Measurements from ENCODE around the gene PTPRK. TPM values are rescaled to one million over a fixed set of nuclear protein-coding genes. Genes with fewer than 3 reads are reported as not detected.

Gene PTPRK
- total and polyA plus RNA-seq, 2 experiments from 2014 or later = 26.9 to 56.4 TPM

DNA sequence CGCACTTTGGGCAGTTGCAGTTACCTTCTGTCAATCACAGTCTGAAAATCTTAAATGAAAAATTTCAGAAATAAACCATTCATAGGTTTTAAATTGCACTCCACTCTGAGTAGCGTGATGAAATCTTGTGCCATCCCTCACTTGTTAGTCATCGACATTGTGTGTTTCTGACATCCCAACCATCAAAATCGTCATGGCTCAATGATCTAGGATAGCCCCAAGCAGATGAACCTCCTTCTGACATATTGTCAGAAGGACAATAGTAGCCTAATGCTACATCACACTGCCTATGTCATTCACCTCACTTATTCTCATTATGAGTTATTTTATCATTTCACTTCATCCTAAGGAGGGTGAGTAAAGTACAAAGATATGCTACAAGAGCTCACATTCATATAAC is 284.8 kb downstream of the PTPRK start:
- Histone ChIP-seq H3K4me3 (no peak overlapping the region), H3K9me2 (ENCODE audit: insufficient read depth) (no peaks in the 10 kb centered on the region), H3K27ac (ENCODE audit: low read depth) (no peak overlapping the region), H3K36me3 (ENCODE audit: insufficient read depth) (no peaks in the 10 kb centered on the region), H4K20me1 (replicated peaks; ENCODE audit: insufficient read depth) (no peaks in the 10 kb centered on the region), H3K79me2 (replicated peaks; ENCODE audit: insufficient read depth) (no peaks in the 10 kb centered on the region), H2AFZ (no peak overlapping the region), H3F3A (replicated peaks; ENCODE audit: low read depth) (no peaks in the 10 kb centered on the region), H3K27me3 (ENCODE audit: insufficient read depth) (no peaks in the 10 kb centered on the region), H3K4me2 (no peak overlapping the region), H3K4me1 (ENCODE audit: insufficient read depth) (peaks cover 11% of the 10 kb centered on the region)
- Mint-ChIP-seq H3K4me1 (peaks cover 10% of the 10 kb centered on the region), H3K4me3 (no peak overlapping the region), H3K27ac (no peak overlapping the region), H3K36me3 (ENCODE audit: low read depth) (no peaks in the 10 kb centered on the region), H3K27me3 (ENCODE audit: insufficient read depth, low read depth, poor library complexity) (no peaks in the 10 kb centered on the region), H3K9me3 (no peaks in the 10 kb centered on the region)
- TF ChIP-seq ZNF331 (CRISPR knock-in tag; IDR thresholded peaks at IDR 0.05; ENCODE audit: low read depth) = no peak
- no peak for TF ChIP-seq POLR2AphosphoS5 (IDR thresholded peaks at IDR 0.05; ENCODE audit: low read depth)
- TF ChIP-seq, protein P1, sequence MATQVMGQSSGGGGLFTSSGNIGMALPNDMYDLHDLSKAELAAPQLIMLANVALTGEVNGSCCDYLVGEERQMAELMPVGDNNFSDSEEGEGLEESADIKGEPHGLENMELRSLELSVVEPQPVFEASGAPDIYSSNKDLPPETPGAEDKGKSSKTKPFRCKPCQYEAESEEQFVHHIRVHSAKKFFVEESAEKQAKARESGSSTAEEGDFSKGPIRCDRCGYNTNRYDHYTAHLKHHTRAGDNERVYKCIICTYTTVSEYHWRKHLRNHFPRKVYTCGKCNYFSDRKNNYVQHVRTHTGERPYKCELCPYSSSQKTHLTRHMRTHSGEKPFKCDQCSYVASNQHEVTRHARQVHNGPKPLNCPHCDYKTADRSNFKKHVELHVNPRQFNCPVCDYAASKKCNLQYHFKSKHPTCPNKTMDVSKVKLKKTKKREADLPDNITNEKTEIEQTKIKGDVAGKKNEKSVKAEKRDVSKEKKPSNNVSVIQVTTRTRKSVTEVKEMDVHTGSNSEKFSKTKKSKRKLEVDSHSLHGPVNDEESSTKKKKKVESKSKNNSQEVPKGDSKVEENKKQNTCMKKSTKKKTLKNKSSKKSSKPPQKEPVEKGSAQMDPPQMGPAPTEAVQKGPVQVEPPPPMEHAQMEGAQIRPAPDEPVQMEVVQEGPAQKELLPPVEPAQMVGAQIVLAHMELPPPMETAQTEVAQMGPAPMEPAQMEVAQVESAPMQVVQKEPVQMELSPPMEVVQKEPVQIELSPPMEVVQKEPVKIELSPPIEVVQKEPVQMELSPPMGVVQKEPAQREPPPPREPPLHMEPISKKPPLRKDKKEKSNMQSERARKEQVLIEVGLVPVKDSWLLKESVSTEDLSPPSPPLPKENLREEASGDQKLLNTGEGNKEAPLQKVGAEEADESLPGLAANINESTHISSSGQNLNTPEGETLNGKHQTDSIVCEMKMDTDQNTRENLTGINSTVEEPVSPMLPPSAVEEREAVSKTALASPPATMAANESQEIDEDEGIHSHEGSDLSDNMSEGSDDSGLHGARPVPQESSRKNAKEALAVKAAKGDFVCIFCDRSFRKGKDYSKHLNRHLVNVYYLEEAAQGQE (IDR thresholded peaks at IDR 0.05; ENCODE audit: unreplicated experiment) = no peak
- TF ChIP-seq STAT1 (IDR thresholded peaks at IDR 0.05; ENCODE audit: unreplicated experiment) = no peak
- TF ChIP-seq ZNF114 (CRISPR knock-in tag; IDR thresholded peaks at IDR 0.05) = no peak
- no peak for TF ChIP-seq NANOG (IDR thresholded peaks at IDR 0.05; ENCODE audit: borderline replicate concordance)
- TF ChIP-seq, protein P2, sequence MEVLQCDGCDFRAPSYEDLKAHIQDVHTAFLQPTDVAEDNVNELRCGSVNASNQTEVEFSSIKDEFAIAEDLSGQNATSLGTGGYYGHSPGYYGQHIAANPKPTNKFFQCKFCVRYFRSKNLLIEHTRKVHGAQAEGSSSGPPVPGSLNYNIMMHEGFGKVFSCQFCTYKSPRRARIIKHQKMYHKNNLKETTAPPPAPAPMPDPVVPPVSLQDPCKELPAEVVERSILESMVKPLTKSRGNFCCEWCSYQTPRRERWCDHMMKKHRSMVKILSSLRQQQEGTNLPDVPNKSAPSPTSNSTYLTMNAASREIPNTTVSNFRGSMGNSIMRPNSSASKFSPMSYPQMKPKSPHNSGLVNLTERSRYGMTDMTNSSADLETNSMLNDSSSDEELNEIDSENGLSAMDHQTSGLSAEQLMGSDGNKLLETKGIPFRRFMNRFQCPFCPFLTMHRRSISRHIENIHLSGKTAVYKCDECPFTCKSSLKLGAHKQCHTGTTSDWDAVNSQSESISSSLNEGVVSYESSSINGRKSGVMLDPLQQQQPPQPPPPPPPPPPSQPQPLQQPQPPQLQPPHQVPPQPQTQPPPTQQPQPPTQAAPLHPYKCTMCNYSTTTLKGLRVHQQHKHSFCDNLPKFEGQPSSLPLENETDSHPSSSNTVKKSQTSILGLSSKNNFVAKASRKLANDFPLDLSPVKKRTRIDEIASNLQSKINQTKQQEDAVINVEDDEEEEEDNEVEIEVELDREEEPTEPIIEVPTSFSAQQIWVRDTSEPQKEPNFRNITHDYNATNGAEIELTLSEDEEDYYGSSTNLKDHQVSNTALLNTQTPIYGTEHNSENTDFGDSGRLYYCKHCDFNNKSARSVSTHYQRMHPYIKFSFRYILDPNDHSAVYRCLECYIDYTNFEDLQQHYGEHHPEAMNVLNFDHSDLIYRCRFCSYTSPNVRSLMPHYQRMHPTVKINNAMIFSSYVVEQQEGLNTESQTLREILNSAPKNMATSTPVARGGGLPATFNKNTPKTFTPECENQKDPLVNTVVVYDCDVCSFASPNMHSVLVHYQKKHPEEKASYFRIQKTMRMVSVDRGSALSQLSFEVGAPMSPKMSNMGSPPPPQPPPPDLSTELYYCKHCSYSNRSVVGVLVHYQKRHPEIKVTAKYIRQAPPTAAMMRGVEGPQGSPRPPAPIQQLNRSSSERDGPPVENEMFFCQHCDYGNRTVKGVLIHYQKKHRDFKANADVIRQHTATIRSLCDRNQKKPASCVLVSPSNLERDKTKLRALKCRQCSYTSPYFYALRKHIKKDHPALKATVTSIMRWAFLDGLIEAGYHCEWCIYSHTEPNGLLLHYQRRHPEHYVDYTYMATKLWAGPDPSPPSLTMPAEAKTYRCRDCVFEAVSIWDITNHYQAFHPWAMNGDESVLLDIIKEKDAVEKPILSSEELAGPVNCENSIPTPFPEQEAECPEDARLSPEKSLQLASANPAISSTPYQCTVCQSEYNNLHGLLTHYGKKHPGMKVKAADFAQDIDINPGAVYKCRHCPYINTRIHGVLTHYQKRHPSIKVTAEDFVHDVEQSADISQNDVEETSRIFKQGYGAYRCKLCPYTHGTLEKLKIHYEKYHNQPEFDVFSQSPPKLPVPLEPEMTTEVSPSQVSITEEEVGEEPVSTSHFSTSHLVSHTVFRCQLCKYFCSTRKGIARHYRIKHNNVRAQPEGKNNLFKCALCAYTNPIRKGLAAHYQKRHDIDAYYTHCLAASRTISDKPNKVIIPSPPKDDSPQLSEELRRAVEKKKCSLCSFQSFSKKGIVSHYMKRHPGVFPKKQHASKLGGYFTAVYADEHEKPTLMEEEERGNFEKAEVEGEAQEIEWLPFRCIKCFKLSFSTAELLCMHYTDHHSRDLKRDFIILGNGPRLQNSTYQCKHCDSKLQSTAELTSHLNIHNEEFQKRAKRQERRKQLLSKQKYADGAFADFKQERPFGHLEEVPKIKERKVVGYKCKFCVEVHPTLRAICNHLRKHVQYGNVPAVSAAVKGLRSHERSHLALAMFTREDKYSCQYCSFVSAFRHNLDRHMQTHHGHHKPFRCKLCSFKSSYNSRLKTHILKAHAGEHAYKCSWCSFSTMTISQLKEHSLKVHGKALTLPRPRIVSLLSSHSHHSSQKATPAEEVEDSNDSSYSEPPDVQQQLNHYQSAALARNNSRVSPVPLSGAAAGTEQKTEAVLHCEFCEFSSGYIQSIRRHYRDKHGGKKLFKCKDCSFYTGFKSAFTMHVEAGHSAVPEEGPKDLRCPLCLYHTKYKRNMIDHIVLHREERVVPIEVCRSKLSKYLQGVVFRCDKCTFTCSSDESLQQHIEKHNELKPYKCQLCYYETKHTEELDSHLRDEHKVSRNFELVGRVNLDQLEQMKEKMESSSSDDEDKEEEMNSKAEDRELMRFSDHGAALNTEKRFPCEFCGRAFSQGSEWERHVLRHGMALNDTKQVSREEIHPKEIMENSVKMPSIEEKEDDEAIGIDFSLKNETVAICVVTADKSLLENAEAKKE (CRISPR knock-in tag; IDR thresholded peaks at IDR 0.05) = no peak
- no peak for TF ChIP-seq CREB1 (CRISPR knock-in tag; IDR thresholded peaks at IDR 0.05; ENCODE audit: low read depth)
- no peak for TF ChIP-seq EZH2 (IDR thresholded peaks at IDR 0.05; ENCODE audit: low read depth, unreplicated experiment)
- no peak for TF ChIP-seq JUNB (IDR thresholded peaks at IDR 0.05; ENCODE audit: unreplicated experiment)
- TF ChIP-seq, protein P3, sequence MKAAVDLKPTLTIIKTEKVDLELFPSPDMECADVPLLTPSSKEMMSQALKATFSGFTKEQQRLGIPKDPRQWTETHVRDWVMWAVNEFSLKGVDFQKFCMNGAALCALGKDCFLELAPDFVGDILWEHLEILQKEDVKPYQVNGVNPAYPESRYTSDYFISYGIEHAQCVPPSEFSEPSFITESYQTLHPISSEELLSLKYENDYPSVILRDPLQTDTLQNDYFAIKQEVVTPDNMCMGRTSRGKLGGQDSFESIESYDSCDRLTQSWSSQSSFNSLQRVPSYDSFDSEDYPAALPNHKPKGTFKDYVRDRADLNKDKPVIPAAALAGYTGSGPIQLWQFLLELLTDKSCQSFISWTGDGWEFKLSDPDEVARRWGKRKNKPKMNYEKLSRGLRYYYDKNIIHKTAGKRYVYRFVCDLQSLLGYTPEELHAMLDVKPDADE (IDR thresholded peaks at IDR 0.05) = no peak
- TF ChIP-seq, protein P4, sequence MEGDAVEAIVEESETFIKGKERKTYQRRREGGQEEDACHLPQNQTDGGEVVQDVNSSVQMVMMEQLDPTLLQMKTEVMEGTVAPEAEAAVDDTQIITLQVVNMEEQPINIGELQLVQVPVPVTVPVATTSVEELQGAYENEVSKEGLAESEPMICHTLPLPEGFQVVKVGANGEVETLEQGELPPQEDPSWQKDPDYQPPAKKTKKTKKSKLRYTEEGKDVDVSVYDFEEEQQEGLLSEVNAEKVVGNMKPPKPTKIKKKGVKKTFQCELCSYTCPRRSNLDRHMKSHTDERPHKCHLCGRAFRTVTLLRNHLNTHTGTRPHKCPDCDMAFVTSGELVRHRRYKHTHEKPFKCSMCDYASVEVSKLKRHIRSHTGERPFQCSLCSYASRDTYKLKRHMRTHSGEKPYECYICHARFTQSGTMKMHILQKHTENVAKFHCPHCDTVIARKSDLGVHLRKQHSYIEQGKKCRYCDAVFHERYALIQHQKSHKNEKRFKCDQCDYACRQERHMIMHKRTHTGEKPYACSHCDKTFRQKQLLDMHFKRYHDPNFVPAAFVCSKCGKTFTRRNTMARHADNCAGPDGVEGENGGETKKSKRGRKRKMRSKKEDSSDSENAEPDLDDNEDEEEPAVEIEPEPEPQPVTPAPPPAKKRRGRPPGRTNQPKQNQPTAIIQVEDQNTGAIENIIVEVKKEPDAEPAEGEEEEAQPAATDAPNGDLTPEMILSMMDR (conservative IDR thresholded peaks at IDR 0.05; ENCODE audit: low read depth in 2 of 2) = no peak
- TF ChIP-seq EZH2phosphoT487 (IDR thresholded peaks at IDR 0.05; ENCODE audit: unreplicated experiment) = no peak
- no peak for ATAC-seq
- DNase-seq (ENCODE audit: low spot score) = no peak
